ENCODE data around the gene CCDC116.
"Not testable (repeated sequence)": the region's sequence is repeated elsewhere in the genome, so short reads cannot be mapped to it uniquely, and the experiment has no call there.

The CCDC116 gene, protein sequence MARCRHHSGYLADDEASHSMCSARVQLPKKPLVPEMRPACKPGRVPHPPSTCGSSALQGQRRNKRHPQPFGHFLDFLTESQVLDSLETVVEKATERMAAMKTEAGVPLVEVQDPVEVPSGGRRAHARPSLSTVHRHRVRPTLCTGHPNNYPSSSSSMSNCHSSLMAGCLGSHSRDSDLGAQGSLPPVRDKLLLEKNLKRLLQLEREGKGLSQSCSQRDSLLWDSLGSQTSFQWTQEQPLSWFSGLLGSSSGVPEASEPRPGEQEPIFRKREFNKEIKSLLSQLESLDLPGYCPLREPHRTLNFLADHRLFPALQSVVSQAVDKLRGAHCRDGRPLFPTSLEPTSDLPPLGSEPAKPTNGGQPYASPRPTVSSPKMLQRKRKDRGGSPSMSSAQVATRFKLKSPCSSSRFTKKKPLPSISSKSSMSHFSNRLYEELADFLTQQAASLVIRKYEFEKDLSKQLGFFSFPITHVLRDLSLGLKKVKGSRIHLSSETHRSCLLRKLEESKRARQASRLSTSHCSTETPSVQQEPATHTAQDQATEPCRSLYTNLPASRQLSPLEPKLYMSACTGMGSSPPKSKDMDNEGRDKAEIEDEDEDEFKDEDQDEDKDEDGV

DNA sequence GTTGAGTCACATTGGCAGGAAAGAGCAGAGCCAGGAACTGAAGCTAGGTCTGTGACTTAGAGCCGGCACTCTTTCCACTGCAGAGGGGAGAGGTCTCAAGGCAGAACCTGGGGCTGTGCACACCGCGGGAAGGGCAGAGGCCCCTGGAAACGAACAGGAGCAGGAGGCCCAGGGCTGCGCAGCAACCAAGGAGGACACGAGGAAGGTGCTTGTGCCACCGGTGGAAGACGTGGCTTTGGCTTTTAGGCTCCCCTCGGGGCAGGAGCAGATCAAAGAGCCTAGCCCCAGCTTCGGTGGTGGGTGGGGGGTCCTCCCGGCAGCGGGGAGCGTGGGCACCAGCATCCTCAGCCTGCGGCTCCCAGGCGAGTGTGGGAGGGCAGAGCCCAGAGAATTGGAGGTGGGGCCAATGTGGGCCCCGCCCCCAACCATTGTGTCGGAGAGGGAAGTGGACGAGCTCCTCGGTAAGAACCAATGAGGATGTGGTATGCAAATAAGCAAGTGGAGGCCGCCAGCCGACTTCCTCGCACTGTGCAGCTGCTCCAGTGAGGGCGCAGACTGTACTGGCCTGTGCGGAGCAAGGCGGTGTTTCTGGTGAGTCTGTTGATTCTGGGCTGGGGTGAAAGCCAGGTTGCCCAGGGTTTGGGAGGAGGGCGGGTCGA, at the start of gene CCDC116:
Gene CCDC116 (plus strand): TSS at position 524 of the 659 bp plus-strand sequence. CDS start 422 bp downstream, outside the sequence.
- DNase-seq (ENCODE audit: low spot score) (no peak), FAIRE-seq (no peak)

DNA sequence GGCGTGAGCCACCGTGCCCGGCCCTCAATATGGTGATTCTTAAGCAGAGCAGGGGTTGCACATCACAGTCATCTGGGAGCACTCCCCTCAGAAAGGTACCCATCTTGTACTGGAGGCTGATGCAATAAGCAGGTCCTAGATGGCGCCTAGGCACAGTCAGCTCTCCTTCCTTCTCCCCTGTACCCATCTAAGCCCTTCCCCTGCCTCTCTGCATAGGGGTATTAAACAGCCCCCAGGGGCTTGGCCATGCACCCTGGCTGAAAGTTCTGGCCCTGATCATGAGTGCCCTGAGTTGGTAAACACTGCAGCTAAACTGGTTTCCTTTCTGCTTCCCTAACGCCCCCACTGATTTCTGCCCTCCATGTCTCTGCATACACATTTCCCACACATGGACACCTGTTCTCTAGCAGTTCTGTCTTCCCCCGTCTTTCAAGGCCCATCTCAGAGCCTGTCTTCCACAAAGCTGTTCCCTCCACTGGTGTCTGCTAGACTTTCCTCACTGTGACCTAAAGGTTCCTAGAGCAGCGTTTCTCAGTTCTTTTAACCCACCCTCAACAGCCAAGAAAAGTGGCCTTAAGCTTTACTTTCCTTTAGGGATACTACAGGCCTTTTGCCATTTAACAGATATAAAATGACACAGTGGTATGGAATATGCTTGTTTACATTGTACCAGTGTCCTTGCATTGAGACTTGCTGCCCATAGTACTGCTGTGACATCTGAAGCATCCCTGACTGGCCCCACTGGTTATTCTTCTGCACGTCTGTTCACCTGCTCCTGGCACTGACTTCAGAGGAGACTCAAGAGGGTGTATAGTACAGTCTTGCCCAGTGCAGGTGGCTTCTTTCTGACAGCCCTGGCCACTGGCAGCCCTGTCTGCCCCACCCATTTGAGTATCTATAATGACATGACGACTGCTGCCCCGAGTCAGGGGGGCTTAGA, 49.5 kb upstream of the CCDC116 start:
- DNase-seq (ENCODE audit: low spot score) (no peak), FAIRE-seq (no peak)

DNA sequence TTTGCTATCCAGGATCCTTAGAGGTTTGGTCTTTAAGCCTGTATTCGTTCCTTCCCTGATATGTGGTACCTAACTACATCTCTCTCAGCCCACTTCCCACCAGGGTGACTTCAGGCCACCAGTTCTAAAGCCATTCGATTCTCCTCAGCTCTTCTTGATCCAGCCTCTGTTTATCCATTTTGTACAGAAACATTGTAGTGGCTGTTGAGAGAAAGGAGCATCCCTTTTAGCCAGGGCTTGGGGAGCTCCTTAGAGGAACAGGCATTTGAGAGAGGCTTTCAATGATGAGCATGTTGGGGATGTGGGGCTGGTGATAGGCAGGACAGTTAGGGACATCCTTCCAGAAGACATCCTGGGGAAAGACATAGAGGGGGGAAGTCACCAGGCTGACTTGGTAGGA, 47.2 kb upstream of the CCDC116 start:
- no peak for DNase-seq (ENCODE audit: low spot score)
- FAIRE-seq: no peak

DNA sequence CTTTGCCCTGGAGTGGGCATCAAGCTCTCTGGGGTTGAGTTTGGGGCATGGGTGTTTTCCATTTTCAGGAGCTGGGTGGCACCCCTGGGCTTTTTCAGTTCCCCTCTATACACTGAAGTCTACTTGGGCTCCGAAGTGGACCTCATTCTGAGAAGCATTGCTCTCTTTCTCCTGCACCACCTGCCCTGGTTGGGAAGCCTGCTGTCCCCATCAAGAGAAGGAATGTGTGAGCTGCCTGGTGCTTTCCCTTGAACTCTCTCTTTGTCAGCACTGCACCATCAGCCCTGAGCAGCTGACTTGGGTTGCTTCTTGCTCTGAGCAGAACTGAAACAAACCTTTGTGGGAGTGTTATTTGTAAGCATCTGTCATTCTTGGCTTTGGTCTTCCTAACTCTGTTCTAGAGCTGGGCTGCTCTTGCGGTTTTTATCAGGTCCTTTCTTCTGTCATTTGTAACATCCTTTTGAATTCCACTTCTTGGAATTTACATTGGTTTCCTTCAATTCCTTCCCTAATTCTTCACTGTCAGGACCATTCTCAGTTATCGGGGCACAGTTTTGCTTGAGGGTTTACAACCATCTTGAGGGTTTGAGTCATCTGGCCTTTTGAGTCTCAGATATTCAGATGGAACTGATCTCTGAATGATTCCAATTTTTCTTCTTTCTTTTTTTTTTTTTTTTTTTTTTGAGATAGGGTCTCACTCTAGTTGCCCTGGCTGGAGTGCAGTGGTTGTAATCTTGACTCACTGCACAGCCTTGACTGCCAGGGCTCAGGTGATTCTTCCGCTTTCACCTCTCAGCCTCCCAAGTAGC, 44.6 kb upstream of the CCDC116 start:
- FAIRE-seq: no peak
- no peak for DNase-seq (ENCODE audit: low spot score)

DNA sequence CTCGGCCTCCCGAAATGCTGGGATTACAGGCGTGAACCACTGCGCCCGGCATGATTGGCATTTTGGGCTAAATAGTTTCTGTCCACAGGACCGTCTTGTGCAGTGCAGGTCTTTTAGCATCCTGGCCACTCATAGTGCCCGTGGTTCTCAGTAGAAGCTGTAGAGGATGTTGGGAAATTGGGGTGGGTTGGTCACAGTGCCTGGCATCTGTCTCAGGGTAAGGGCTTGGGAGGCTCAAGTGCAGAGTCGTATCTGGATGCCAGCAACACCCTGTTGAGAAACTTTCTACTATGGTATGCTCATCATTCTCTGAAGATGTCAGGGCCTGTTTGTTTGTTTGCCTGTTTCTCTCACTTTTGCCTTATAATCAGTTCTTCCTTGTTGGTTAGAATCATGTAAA, 43.2 kb upstream of the CCDC116 start:
- DNase-seq (ENCODE audit: low spot score): no peak
- FAIRE-seq: no peak

DNA sequence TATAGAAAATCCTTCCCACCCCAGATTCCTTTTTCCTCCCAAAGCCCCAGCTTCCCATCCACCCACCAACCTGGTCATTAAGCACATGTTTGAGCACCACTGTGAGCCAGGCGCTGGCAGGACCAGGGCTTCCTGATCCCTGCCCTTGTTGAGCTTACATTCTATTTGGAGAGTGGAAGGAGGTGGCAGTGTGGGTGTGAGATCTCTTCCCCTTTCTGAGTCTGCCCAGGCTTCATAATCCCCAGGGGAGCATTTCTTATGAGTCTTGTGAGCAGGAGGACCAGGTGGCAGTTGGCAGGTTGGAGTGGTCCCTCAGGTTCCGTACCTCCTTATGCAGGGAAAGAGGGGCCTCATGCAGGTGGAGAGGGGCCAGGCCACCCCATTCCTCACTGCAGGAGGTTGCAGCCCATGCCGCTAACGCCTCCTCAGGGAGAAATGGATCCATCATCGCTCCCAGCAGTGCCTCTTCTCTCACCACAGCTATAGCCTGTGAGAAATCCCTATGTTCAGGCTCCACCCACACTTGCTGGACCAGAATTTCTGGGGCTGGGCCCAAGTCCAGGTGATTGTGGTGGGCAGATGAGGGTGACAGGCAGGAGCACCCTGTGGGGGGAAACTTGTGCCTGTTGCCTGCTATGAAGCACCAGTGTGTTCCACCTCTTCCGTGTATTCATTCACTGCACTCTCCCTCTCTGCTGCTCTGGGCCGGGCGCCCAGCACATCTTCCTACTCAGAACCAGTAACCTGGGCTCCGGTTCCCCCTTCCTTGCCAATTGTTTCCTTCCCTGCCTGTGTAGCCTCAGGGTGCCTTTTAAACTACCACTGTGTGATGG, 41.5 kb upstream of the CCDC116 start:
- FAIRE-seq (no peak), DNase-seq (ENCODE audit: low spot score) (no peak)

DNA sequence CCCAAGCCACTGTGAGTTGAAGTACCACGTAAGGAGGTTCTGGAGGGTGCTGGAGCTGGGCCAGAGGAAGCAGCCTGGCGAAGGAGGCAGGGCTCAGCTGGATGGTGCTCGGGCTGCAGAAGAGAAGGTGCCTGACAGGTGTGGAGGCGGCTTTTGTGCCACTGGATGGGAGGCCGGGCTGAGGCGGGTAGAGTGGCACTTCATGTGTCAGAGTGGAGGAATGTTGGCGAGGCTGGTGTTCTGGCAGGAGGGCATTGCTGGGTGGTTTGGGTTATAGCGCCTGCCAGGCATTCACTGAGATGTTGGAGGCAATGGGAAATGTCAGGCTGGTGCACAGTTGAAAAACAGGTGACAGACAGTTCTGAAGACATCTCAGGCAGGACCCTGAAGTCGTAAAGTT, 40.9 kb upstream of the CCDC116 start:
- DNase-seq (ENCODE audit: low spot score) (no peak), FAIRE-seq (no peak)

DNA sequence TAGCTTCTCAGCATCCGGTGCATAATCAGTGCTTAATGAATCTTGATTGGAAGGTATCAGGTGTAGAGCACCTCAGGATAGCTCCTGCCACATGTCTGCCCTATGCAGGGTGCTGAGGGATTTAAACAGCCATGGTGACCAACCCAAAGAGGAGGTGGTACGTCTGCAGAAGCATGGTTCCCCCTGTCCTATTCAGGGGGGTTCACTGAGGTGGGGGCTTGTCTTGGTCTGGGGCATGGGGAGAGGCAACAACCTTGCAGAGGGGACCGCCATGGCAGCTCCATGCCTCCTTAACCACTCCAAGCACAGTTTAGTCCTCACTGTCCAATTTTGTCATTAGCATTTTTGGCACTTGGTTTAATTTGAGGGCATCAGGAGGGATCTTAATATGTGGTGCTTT, 40.1 kb upstream of the CCDC116 start:
- DNase-seq (ENCODE audit: low spot score): no peak
- FAIRE-seq: no peak

DNA sequence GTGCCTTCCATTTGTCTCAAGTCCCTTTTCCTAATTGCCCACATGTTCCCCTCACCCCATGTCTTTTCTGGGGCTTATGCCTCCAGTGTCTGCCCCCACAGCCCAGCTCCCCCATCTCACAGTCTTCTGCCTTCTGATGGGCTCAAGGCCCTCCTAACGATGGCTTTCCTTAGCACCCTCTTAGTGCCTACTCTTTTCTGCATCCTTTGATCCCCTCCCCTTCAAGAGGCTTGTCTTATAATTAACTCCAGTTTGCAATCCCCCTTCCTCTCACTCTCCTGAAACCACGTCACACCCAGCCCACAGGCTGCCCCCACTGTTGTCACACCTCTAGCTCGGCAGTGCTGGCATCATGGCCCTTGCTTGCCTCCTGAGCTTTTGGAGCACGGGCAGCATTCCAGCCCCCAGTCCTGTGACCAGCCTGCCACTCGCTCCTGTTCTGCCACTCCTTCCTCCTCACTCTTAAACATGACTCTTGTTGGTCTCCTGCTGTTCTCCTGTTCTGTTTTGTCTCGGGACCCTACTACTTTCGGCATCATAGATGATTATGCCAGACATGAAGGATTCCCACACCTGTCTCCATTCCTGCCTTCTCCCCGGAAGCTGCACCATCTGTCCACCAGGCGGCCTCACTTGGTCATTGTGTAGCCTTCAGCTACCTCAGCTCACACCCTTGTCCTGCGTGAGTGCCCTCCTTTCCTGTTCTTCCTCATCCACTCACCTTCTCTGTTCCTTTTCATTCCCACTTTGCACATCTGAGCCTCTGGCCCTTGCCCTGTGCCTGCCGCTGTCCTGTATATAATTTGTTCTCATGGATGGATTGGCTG, 38.9 kb upstream of the CCDC116 start:
- FAIRE-seq: no peak
- DNase-seq (ENCODE audit: low spot score): no peak

DNA sequence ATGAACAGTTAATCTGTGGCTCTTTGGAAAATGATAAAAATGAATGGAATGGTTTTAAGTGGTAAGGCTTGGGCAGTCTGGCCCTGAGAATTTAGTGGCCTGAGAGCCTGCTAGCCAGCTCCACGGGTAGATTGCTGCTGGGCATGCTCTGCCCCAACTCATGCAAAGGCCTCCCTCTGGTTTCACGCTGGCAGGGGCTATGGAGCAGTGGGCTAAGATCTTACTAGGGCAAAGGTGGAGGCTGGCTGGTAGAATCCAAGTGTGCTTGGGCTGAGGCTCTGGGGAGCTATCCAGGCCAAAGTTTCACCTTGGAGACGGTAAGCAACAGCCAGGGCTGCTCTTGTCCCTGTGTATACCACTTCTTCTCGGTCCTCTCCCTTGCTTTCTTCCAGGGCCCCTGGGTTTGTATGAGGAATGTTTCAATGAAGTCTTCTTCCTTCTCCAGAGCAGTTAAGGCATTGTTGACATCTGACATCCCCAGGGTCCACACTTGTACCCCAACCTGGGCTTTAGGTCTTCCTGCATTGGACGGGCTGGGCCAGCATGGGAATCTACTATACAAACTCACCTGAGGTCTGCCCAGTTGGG, 37.6 kb upstream of the CCDC116 start:
- FAIRE-seq (no peak), DNase-seq (ENCODE audit: low spot score) (no peak)

DNA sequence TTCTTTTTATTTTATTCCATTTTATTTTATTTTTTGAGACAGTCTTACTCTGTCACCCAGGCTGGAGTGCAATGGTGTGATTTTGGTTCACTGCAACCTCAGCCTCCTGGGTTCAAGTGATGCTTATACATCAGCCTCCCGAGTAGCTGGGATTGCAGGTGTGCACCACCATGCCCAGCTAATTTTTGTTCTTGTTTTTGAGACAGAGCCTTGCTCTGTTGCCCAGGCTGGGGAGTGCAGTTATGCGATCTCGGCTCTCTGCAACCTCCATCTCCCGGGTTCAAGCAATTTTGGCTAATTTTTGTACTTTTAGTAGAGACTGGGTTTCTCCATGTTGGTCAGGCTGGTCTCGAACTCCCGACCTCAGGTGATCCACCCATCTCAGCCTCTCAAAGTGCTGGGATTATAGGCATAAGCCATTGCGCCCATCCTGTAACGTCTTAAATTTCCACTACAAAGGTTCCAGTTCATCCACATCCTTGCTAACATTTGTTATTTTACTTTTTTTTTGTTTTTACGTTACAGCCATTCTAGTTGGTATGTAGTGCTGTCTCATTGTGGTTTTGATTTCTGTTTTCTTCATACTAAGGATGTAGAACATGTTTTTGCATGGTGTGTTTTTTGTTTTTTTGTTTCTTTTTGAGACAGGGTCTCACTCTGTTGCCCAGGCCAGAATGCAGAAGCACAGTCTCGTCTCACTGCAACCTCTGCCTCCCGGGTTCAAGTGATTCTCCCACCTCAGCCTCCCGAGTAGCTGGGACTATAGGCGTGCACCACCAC, 36.0 kb upstream of the CCDC116 start:
- not testable (repeated sequence) for FAIRE-seq; DNase-seq (ENCODE audit: low spot score)

DNA sequence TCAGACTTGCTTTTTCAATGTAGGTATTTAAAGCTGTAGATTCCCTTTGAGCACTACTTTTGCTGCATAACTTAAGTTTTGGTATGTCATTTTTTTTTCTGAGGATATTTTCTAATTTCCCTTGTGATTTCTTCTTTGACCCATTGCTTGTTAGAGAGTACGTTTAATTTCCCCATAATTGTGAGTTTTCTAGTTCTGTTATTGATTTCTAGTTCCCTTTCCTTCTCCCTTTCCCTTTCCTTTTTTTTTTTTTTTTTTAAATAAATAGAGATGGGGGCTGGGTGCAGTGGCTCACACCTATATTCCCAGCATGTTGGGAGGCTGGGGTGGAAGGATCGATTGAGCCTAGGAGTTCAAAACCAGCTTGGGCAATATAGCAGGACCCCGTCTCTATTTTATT, 34.3 kb upstream of the CCDC116 start:
- DNase-seq (ENCODE audit: low spot score): no peak
- no peak for FAIRE-seq

DNA sequence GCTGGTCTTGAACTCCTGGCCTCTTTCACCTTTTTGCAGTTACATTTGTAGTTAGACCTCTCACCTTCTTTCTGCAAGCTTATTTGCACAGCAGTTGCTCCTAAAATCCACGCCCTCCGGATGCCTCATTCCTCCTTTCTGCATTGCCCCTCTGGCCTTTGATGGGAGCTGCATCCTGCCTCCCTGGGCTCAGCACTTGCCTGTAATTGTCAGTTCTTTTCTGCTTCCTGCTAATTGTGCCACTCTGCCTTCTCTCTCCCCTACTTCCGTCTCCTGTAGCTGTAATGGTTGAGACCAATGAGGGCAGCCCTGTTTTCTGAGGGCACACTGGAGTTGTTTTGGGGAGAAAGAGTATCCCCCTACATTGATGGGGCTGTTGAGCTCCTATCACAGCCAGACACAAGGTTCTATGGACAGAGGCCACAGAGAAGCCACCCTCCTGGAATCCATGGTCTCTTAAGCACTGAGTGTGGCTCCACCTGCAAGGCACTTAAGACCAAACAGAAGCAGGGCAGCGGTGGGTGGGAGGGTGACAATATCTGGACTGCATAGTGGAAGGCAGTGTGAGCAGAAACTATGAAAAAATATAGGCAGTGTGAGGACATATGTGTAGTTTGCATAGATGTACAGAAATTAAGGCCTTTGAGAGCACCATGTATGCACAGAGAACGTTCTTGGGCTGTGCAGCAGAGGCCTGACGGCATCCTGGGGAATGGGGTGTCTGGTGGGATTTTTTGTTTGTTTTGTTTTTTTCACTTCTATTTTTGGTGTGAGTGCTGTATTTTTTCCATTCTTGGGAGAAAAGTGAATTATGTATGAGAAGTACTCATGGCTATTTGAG, 33.3 kb upstream of the CCDC116 start:
- no peak for DNase-seq (ENCODE audit: low spot score)
- no peak for FAIRE-seq

DNA sequence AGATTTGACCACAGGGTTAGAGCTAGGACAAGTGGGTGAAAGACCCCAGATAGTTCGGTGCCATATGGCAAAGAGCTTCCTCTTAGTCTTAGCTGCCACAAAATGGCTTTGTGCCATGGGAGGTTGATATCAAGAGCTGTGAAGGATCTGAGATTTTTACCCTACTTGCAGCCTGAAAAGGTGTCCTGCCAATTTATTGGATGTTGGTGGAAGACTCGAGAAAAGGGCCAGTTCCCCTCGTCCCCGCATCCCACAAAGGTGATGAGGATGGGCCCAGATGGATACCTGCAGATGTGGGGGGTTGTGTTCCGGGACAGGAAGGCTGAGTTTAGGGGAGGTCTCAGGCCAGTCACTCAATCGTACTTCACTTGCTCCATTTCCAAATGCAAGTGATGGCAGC, 30.0 kb upstream of the CCDC116 start:
- DNase-seq (ENCODE audit: low spot score): no peak
- FAIRE-seq: no peak

DNA sequence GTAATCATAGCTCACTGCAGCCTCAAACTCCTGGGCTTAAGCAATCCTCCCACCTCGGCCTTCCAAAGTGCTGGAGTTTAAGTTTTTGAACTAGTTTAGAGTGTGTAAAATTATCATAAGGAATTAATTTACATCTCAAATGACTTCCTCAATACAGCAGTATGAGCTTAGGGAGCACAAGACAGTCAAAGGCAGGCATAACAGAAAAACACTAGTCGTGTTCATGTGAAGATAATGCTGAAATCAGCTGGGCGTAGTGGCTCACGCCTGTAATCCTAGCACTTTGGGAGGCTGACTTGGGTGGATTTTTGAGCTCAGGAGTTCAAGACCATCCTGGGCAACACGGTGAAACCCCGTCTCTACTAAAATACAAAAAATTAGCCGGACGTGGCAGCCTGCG, 28.6 kb upstream of the CCDC116 start:
- FAIRE-seq: no peak
- no peak for DNase-seq (ENCODE audit: low spot score)

DNA sequence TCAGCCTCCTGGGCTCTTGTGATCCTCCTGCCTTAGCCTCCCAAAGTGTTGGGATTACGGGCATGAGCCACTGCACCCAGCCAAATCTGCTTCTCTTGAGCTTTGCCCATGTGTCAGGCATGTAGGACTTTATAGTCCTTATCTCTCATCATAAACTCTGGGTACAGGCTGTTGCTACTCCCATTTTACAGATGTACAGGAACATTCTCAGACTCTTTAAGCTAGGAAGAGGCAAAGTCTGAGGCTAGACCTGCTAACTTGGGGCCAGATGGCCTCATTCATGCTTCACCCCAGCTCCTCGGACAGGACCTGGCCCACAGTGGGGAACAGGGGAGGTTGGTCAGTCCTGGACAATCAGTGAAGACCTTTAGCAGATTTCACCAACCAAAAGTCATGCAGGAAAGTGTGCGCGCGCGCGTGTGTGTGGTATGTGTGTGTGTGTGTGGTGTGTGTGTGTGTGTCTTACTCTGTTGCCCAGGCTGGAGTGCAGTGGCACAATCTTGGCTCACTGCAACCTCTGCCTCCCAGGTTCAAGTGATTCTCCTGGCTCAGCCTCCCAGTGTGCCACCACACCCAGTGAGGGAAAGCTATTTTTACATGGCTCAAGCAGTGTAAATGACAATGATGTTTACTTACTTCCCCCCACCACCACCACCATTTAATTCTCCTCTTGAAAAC, 26.5 kb upstream of the CCDC116 start:
- DNase-seq (ENCODE audit: low spot score) (no peak), FAIRE-seq (no peak)
